H1 (cell line): ENCODE measurements around the gene SHROOM3. TPM values are rescaled to one million over a fixed set of nuclear protein-coding genes. Genes with fewer than 3 reads are reported as not detected.

Source experiments
- EGR1 ChIP-seq: IDR thresholded peaks from 2 replicates; pipeline ENCODE4 v1.6.1; 2011; ENCODE audit warnings: low read depth, low read length, borderline replicate concordance
- RAD21 ChIP-seq, 2 experiments: IDR thresholded peaks in 1 of 2; conservative IDR thresholded peaks in 1 of 2; 2 replicates each; pipeline ENCODE4 v1.6.1; 2011; ENCODE audit warnings: low read depth in 2 of 2, low read length in 2 of 2, improper control_type of control experiment in 1 of 2, inconsistent platforms in 1 of 2, mild to moderate bottlenecking in 1 of 2, moderate library complexity in 1 of 2
- TEAD4 ChIP-seq: IDR thresholded peaks from 2 replicates; pipeline ENCODE4 v1.6.1; 2012; ENCODE audit warnings: low read depth, low read length, inconsistent platforms, mixed read lengths
- polyA plus RNA-seq, 7 experiments: library from polyadenylated mRNA; depleted of rRNA in 3 of 7; stranded (reverse) in 5 of 7; unstranded in 2 of 7; fragments of >200 nt in 5 of 7; fragments of 200-250 nt in 2 of 7; gene quantifications; 1 replicate in 5 of 7; 2 replicates in 1 of 7; 4 replicates in 1 of 7; pipeline versions ENCODE4 v1.2.1 to v1.2.3, GENCODE V29; 2011 to 2013; ENCODE audit warnings: missing spikeins in 2 of 7, mixed read lengths in 2 of 7
- total RNA-seq: library from RNA; stranded (reverse); fragmentation: NEBNext Ultra II Directional; extraction: Animal tissue kit (Norgen Biotek cat#: 25700); gene quantifications from 2 replicates; pipeline ENCODE4 v1.2.1, GENCODE V29; 2021
- TF ChIP-seq, protein P1 (sequence below): IDR thresholded peaks from 2 replicates; pipeline ENCODE4 v1.6.1; 2012; ENCODE audit warnings: low read length, inconsistent platforms
- TF ChIP-seq, protein P2 (sequence below): IDR thresholded peaks from 2 replicates; pipeline ENCODE4 v1.6.1; 2011; ENCODE audit warnings: low read length, improper control_type of control experiment

Gene SHROOM3
- total and polyA plus RNA-seq, 2 of the 8 experiments (the other 6 are each of a cell fraction or from before 2014, with no cell fraction given) = 15.8 to 34.0 TPM

- TF ChIP-seq, protein P1, sequence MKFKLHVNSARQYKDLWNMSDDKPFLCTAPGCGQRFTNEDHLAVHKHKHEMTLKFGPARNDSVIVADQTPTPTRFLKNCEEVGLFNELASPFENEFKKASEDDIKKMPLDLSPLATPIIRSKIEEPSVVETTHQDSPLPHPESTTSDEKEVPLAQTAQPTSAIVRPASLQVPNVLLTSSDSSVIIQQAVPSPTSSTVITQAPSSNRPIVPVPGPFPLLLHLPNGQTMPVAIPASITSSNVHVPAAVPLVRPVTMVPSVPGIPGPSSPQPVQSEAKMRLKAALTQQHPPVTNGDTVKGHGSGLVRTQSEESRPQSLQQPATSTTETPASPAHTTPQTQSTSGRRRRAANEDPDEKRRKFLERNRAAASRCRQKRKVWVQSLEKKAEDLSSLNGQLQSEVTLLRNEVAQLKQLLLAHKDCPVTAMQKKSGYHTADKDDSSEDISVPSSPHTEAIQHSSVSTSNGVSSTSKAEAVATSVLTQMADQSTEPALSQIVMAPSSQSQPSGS = no peak
- TF ChIP-seq RAD21 (IDR thresholded peaks at IDR 0.05 in 1 of 2, conservative IDR thresholded peaks at IDR 0.05 in 1 of 2; ENCODE audit: low read depth in 2 of 2, low read length in 2 of 2) (no peak), TEAD4 (no peak), EGR1 (no peak)
- TF ChIP-seq, protein P2, sequence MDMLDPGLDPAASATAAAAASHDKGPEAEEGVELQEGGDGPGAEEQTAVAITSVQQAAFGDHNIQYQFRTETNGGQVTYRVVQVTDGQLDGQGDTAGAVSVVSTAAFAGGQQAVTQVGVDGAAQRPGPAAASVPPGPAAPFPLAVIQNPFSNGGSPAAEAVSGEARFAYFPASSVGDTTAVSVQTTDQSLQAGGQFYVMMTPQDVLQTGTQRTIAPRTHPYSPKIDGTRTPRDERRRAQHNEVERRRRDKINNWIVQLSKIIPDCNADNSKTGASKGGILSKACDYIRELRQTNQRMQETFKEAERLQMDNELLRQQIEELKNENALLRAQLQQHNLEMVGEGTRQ = no peak
- TF ChIP-seq, all 59 proteins: peak for 0
Measured at GRCh38 chr4:76751612-76752343, 316.7 kb downstream of the SHROOM3 start (continued).
